GM12892 (cell line): ENCODE data around the gene MAP2K1.

Source experiments
- POLR2A ChIP-seq: IDR thresholded peaks from 2 replicates; pipeline ENCODE4 v1.6.1; 2011; ENCODE audit warnings: low read depth, low read length, control low read depth
- POLR2AphosphoS5 ChIP-seq: IDR thresholded peaks from 2 replicates; pipeline ENCODE4 v1.6.1; 2011; ENCODE audit warnings: low read depth, low read length, control low read depth
- TAF1 ChIP-seq: IDR thresholded peaks from 2 replicates; pipeline ENCODE4 v1.6.1; 2011; ENCODE audit warnings: low read depth, mild to moderate bottlenecking, control low read depth, low read length, borderline replicate concordance

- TF ChIP-seq POLR2AphosphoS5 (peak; percentile 90), POLR2A (peak; percentile 96), TAF1 (peak; percentile 65; the same call in 1 of the 2 replicates)
These were observed 30.1 kb upstream of the MAP2K1 start, which contains the start of gene TIPIN for GRCh38 chr15:66356359-66357236.
